ENCODE results near the gene AKR1B1. TPM values are rescaled to one million over a fixed set of nuclear protein-coding genes. Genes with fewer than 3 reads are reported as not detected.

Gene AKR1B1
- total RNA-seq, 2 experiments from 2014 or later, result 89.5 to 89.9 TPM

GRCh38 chr7:134463751-134464150 lies 4.9 kb upstream of the AKR1B1 start:
- peaks cover 12% of the 10 kb centered on the region for H3K4me1 Mint-ChIP-seq
- peaks cover 3% of the 10 kb centered on the region for H3K27me3 Mint-ChIP-seq
- no peak overlapping the region for H3K4me3 Mint-ChIP-seq
- ChIA-PET POLR2A (no interaction called here), CTCF (no interaction called here)
- DNase-seq, result no peak
- peaks cover 12% of the 10 kb centered on the region for H3K9me3 Mint-ChIP-seq
- peaks cover 7% of the 10 kb centered on the region for H3K36me3 Mint-ChIP-seq (ENCODE audit: low read depth)
- no peak overlapping the region for H3K27ac Mint-ChIP-seq

GRCh38 chr7:134462337-134462925 lies 3.5 kb upstream of the AKR1B1 start:
- peaks cover 3% of the 10 kb centered on the region for H3K27me3 Mint-ChIP-seq
- H3K4me3 Mint-ChIP-seq, result no peak overlapping the region
- peaks cover 20% of the 10 kb centered on the region for H3K4me1 Mint-ChIP-seq
- H3K9me3 Mint-ChIP-seq, result peaks cover 12% of the 10 kb centered on the region
- peaks cover 9% of the 10 kb centered on the region for H3K36me3 Mint-ChIP-seq (ENCODE audit: low read depth)
- H3K27ac Mint-ChIP-seq, result no peak overlapping the region
- CTCF ChIA-PET, result interaction anchor here (1.9 kb wide), 1 partner anchor 29 kb away, joined by 6 read pairs; no protein-coding TSS in a partner anchor
- no peak for DNase-seq
- POLR2A ChIA-PET, result no interaction called here

GRCh38 chr7:134461916-134462315 lies 3.0 kb upstream of the AKR1B1 start:
- Mint-ChIP-seq H3K4me1 (peaks cover 23% of the 10 kb centered on the region), H3K9me3 (peaks cover 12% of the 10 kb centered on the region), H3K4me3 (no peak overlapping the region), H3K27me3 (peaks cover 3% of the 10 kb centered on the region), H3K36me3 (ENCODE audit: low read depth) (peaks cover 11% of the 10 kb centered on the region), H3K27ac (no peak overlapping the region)
- no peak for DNase-seq
- POLR2A ChIA-PET, result no interaction called here
- CTCF ChIA-PET, result interaction anchor here (1.9 kb wide), 1 partner anchor 29 kb away, joined by 6 read pairs; no protein-coding TSS in a partner anchor

- no peak for DNase-seq
- POLR2A ChIA-PET, result interaction anchor here (1.0 to 1.3 kb wide), 2 partner anchors 28 to 1203 kb away, joined by 3 read pairs; partner anchors contain the start of gene STMP1
- H3K27me3 Mint-ChIP-seq, result peaks cover 2% of the 10 kb centered on the region
- CTCF ChIA-PET, result interaction anchor here (0.6 to 2.6 kb wide), 4 partner anchors 14 to 175 kb away, joined by 3 to 12 read pairs (median 6); no protein-coding TSS in a partner anchor
- peaks cover 10% of the 10 kb centered on the region for H3K36me3 Mint-ChIP-seq (ENCODE audit: low read depth)
- peaks cover 7% of the 10 kb centered on the region for H3K9me3 Mint-ChIP-seq
- H3K4me1 Mint-ChIP-seq, result peaks cover 34% of the 10 kb centered on the region
- H3K27ac Mint-ChIP-seq, result no peak overlapping the region
- peak overlapping the region; percentile 17 for H3K4me3 Mint-ChIP-seq
Measured at GRCh38 chr7:134459981-134460380, 1.1 kb upstream of the AKR1B1 start.

GRCh38 chr7:134458341-134458805 lies 527 bp downstream of the AKR1B1 start:
- peak overlapping the region; percentile 79 for H3K4me3 Mint-ChIP-seq
- H3K27me3 Mint-ChIP-seq, result no peaks in the 10 kb centered on the region
- H3K36me3 Mint-ChIP-seq (ENCODE audit: low read depth), result peaks cover 12% of the 10 kb centered on the region
- H3K27ac Mint-ChIP-seq, result peak overlapping the region; percentile 68
- DNase-seq, result peak; percentile 55
- ChIA-PET CTCF (interaction anchor here (0.6 to 3.2 kb wide), 12 partner anchors 10 to 689 kb away, joined by 3 to 30 read pairs (median 6); partner anchors contain the start of gene SLC35B4), POLR2A (interaction anchor here (0.9 to 2.5 kb wide), 6 partner anchors 19 to 689 kb away, joined by 3 to 9 read pairs (median 4); partner anchors contain the start of genes BPGM, SLC35B4 and TMEM140)
- no peaks in the 10 kb centered on the region for H3K9me3 Mint-ChIP-seq
- H3K4me1 Mint-ChIP-seq, result peaks cover 50% of the 10 kb centered on the region

GRCh38 chr7:134457210-134457609 lies 1.7 kb downstream of the AKR1B1 start:
- peak overlapping the region; percentile 79 for H3K4me3 Mint-ChIP-seq
- peaks cover 50% of the 10 kb centered on the region for H3K4me1 Mint-ChIP-seq
- peak overlapping the region; percentile 42 for H3K27ac Mint-ChIP-seq
- no peak for DNase-seq
- ChIA-PET CTCF (interaction anchor here (0.9 to 3.2 kb wide), 7 partner anchors 11 to 150 kb away, joined by 3 to 30 read pairs (median 8); partner anchors contain the start of gene SLC35B4), POLR2A (interaction anchor here (2.1 to 2.5 kb wide), 2 partner anchors 25 to 140 kb away, joined by 7 to 9 read pairs; partner anchors contain the start of gene SLC35B4)
- H3K36me3 Mint-ChIP-seq (ENCODE audit: low read depth), result peaks cover 12% of the 10 kb centered on the region
- no peaks in the 10 kb centered on the region for H3K9me3 Mint-ChIP-seq
- no peaks in the 10 kb centered on the region for H3K27me3 Mint-ChIP-seq

GRCh38 chr7:134454277-134454676 lies 4.6 kb downstream of the AKR1B1 start:
- H3K9me3 Mint-ChIP-seq, result no peaks in the 10 kb centered on the region
- CTCF ChIA-PET, result no interaction called here
- no peak for DNase-seq
- H3K27me3 Mint-ChIP-seq, result no peaks in the 10 kb centered on the region
- peaks cover 41% of the 10 kb centered on the region for H3K4me1 Mint-ChIP-seq
- POLR2A ChIA-PET, result no interaction called here
- no peak overlapping the region for H3K4me3 Mint-ChIP-seq
- H3K36me3 Mint-ChIP-seq (ENCODE audit: low read depth), result peaks cover 30% of the 10 kb centered on the region
- H3K27ac Mint-ChIP-seq, result peak overlapping the region; percentile 33

GRCh38 chr7:134453518-134453917 lies 5.4 kb downstream of the AKR1B1 start:
- ChIA-PET CTCF (no interaction called here), POLR2A (no interaction called here)
- Mint-ChIP-seq H3K4me1 (peaks cover 38% of the 10 kb centered on the region), H3K9me3 (no peaks in the 10 kb centered on the region), H3K4me3 (no peak overlapping the region), H3K36me3 (ENCODE audit: low read depth) (peaks cover 37% of the 10 kb centered on the region), H3K27me3 (no peaks in the 10 kb centered on the region), H3K27ac (no peak overlapping the region)
- DNase-seq, result no peak

GRCh38 chr7:134452991-134453473 lies 5.9 kb downstream of the AKR1B1 start:
- no peak for DNase-seq
- H3K4me3 Mint-ChIP-seq, result no peak overlapping the region
- peaks cover 40% of the 10 kb centered on the region for H3K36me3 Mint-ChIP-seq (ENCODE audit: low read depth)
- H3K9me3 Mint-ChIP-seq, result no peaks in the 10 kb centered on the region
- peaks cover 35% of the 10 kb centered on the region for H3K4me1 Mint-ChIP-seq
- no peaks in the 10 kb centered on the region for H3K27me3 Mint-ChIP-seq
- POLR2A ChIA-PET, result no interaction called here
- CTCF ChIA-PET, result no interaction called here
- H3K27ac Mint-ChIP-seq, result no peak overlapping the region

GRCh38 chr7:134452419-134452838 lies 6.5 kb downstream of the AKR1B1 start:
- no peaks in the 10 kb centered on the region for H3K9me3 Mint-ChIP-seq
- no peaks in the 10 kb centered on the region for H3K27me3 Mint-ChIP-seq
- ChIA-PET POLR2A (no interaction called here), CTCF (interaction anchor here (0.7 kb wide), 1 partner anchor 96 kb away, joined by 3 read pairs; no protein-coding TSS in a partner anchor)
- peaks cover 43% of the 10 kb centered on the region for H3K36me3 Mint-ChIP-seq (ENCODE audit: low read depth)
- H3K4me1 Mint-ChIP-seq, result peaks cover 29% of the 10 kb centered on the region
- H3K27ac Mint-ChIP-seq, result no peak overlapping the region
- no peak for DNase-seq
- H3K4me3 Mint-ChIP-seq, result no peak overlapping the region

GRCh38 chr7:134451656-134452055 lies 7.2 kb downstream of the AKR1B1 start:
- no peaks in the 10 kb centered on the region for H3K9me3 Mint-ChIP-seq
- no peak overlapping the region for H3K27ac Mint-ChIP-seq
- CTCF ChIA-PET, result no interaction called here
- H3K4me1 Mint-ChIP-seq, result peaks cover 26% of the 10 kb centered on the region
- POLR2A ChIA-PET, result no interaction called here
- no peaks in the 10 kb centered on the region for H3K27me3 Mint-ChIP-seq
- DNase-seq, result no peak
- H3K4me3 Mint-ChIP-seq, result no peak overlapping the region
- H3K36me3 Mint-ChIP-seq (ENCODE audit: low read depth), result peaks cover 45% of the 10 kb centered on the region

GRCh38 chr7:134450294-134451000 lies 8.5 kb downstream of the AKR1B1 start:
- Mint-ChIP-seq H3K4me1 (peaks cover 20% of the 10 kb centered on the region), H3K27me3 (no peaks in the 10 kb centered on the region), H3K4me3 (no peak overlapping the region), H3K27ac (no peak overlapping the region), H3K36me3 (ENCODE audit: low read depth) (peaks cover 47% of the 10 kb centered on the region), H3K9me3 (no peaks in the 10 kb centered on the region)
- ChIA-PET POLR2A (no interaction called here), CTCF (interaction anchor here (1.0 to 3.3 kb wide), 2 partner anchors 9 to 18 kb away, joined by 4 to 11 read pairs; partner anchors contain the start of gene AKR1B1)
- DNase-seq, result no peak

- CTCF ChIA-PET, result interaction anchor here (1.0 to 3.3 kb wide), 2 partner anchors 9 to 17 kb away, joined by 4 to 11 read pairs; partner anchors contain the start of gene AKR1B1
- Mint-ChIP-seq H3K4me3 (no peak overlapping the region), H3K36me3 (ENCODE audit: low read depth) (peaks cover 52% of the 10 kb centered on the region), H3K9me3 (no peaks in the 10 kb centered on the region), H3K27me3 (no peaks in the 10 kb centered on the region), H3K27ac (no peak overlapping the region), H3K4me1 (peaks cover 13% of the 10 kb centered on the region)
- no peak for DNase-seq
- POLR2A ChIA-PET, result no interaction called here
Measured at GRCh38 chr7:134449680-134450079, 9.2 kb downstream of the AKR1B1 start.

Measured in activated CD4-positive, alpha-beta memory T cell treated with anti-CD3 and anti-CD28 coated beads, Interleukin-2, amount 10 ng/mL, durations not matched to agents 7 days and 5 days (primary cell).